Keratinocyte (primary cell): ENCODE data around the gene ACTMAP.

Experiments used
- CTCF ChIP-seq, 3 experiments: IDR thresholded peaks in 1 of 3; conservative IDR thresholded peaks in 1 of 3; optimal IDR thresholded peaks in 1 of 3; 2 replicates in 2 of 3; 3 replicates in 1 of 3; pipeline versions ENCODE3 to v1.5.1; 2011; ENCODE audit warnings: low read length in 3 of 3, mild to moderate bottlenecking in 3 of 3, moderate library complexity in 2 of 3, control low read depth in 1 of 3, inconsistent platforms in 1 of 3; ENCODE audit not compliant: insufficient read depth in 2 of 3; ENCODE audit errors: extremely low read depth in 1 of 3
- EZH2 ChIP-seq: IDR thresholded peaks from one replicate; pipeline ENCODE4 v1.6.1; 2012; ENCODE audit warnings: inconsistent platforms, mild to moderate bottlenecking, low read length, moderate library complexity

- TF ChIP-seq CTCF (optimal IDR thresholded peaks at IDR 0.05 in 1 of 3, IDR thresholded peaks at IDR 0.05 in 1 of 3, conservative IDR thresholded peaks at IDR 0.05 in 1 of 3; ENCODE audit: extremely low read depth in 1 of 3, insufficient read depth in 2 of 3, low read length in 3 of 3) (no peak), EZH2 (no peak)
Measured at GRCh38 chr19:40721936-40722661, 28.2 kb downstream of the ACTMAP start.
